Esophagus muscularis mucosa (tissue), 3 donors: ENCODE measurements around the gene KL.

Source experiments
- CTCF ChIP-seq, 3 experiments: fragments of 200-600 bp in 2 of 3; fragments of 450-650 bp in 1 of 3; sonication (generic) in 2 of 3; IDR thresholded peaks; one replicate each; pipeline ENCODE4 v1.5.1; 2017 to 2019; ENCODE audit warnings: antibody characterized with exemption in 3 of 3, mild to moderate bottlenecking in 2 of 3, moderate library complexity in 1 of 3
- POLR2A ChIP-seq: fragments of 450-650 bp; IDR thresholded peaks from one replicate; pipeline ENCODE4 v1.6.1; 2017; ENCODE audit warnings: antibody characterized with exemption, moderate library complexity, mild to moderate bottlenecking, low read depth

DNA sequence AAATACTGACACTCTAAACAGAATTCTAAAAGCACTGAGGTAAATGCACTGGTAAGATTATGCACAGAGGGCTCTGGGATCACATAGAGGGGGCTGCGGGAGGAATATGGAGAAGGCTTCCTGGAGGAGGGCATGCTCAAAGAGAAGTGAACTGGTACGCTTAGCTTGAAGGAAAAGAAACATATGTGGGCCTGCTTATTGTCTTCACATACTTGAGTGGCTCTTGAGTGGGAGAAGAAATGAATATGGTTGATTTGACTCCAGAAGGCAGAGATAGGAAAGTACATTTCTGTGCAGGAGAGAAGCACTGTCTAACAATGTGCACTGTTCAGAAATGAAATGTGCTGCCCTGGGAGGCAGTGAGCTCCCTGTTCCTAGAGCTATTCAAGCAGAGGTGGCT lies 91.1 kb downstream of the KL start:
- TF ChIP-seq CTCF (IDR thresholded peaks at IDR 0.05) (no peak), POLR2A (no peak)
